ENCODE results near the gene DDR2.

GRCh38 chr1:162681122-162681436, 48.8 kb downstream of the DDR2 start:
- TF ChIP-seq, protein P1, sequence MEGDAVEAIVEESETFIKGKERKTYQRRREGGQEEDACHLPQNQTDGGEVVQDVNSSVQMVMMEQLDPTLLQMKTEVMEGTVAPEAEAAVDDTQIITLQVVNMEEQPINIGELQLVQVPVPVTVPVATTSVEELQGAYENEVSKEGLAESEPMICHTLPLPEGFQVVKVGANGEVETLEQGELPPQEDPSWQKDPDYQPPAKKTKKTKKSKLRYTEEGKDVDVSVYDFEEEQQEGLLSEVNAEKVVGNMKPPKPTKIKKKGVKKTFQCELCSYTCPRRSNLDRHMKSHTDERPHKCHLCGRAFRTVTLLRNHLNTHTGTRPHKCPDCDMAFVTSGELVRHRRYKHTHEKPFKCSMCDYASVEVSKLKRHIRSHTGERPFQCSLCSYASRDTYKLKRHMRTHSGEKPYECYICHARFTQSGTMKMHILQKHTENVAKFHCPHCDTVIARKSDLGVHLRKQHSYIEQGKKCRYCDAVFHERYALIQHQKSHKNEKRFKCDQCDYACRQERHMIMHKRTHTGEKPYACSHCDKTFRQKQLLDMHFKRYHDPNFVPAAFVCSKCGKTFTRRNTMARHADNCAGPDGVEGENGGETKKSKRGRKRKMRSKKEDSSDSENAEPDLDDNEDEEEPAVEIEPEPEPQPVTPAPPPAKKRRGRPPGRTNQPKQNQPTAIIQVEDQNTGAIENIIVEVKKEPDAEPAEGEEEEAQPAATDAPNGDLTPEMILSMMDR (IDR thresholded peaks at IDR 0.05): no peak
- no peak for TF ChIP-seq POLR2A (IDR thresholded peaks at IDR 0.05)
- TF ChIP-seq POLR2AphosphoS5 (IDR thresholded peaks at IDR 0.05): no peak
